Bone marrow (tissue), 2 donors: Measurements from ENCODE around the gene SLC39A8.
"Not testable (repeated sequence)": the region's sequence is repeated elsewhere in the genome, so short reads cannot be mapped to it uniquely, and the experiment has no call there.

ENCODE experiments used
- DNase-seq, 2 donors: peaks; one replicate each; lab custom pipeline; 2025; lab: John Stamatoyannopoulos, UW

SLC39A8 gene

GRCh38 chr4:102299354-102300107, 45.8 kb downstream of the SLC39A8 start:
- no peak for DNase-seq

- no peak for DNase-seq
Observed at GRCh38 chr4:102298716-102299115, 46.6 kb downstream of the SLC39A8 start.

GRCh38 chr4:102295153-102295862, 50.0 kb downstream of the SLC39A8 start:
- no peak for DNase-seq

GRCh38 chr4:102288497-102288896, 56.8 kb downstream of the SLC39A8 start:
- no peak for DNase-seq

GRCh38 chr4:102285831-102286230, 59.5 kb downstream of the SLC39A8 start:
- no peak for DNase-seq

GRCh38 chr4:102281171-102281839, 64.0 kb downstream of the SLC39A8 start:
- DNase-seq, result no peak

GRCh38 chr4:102273317-102273716, 72.0 kb downstream of the SLC39A8 start:
- not testable (repeated sequence) for DNase-seq

GRCh38 chr4:102272318-102272717, 73.0 kb downstream of the SLC39A8 start:
- no peak for DNase-seq

GRCh38 chr4:102268355-102268754, 76.9 kb downstream of the SLC39A8 start:
- no peak for DNase-seq

- no peak for DNase-seq
Observed at GRCh38 chr4:102263024-102263787, 82.1 kb downstream of the SLC39A8 start.

GRCh38 chr4:102259702-102260101, 85.6 kb downstream of the SLC39A8 start:
- DNase-seq, result no peak

GRCh38 chr4:102259081-102259480, 86.2 kb downstream of the SLC39A8 start:
- no peak for DNase-seq

GRCh38 chr4:102256321-102256720, 89.0 kb downstream of the SLC39A8 start:
- no peak for DNase-seq

GRCh38 chr4:102253860-102254259, 91.4 kb downstream of the SLC39A8 start:
- DNase-seq, result no peak

- DNase-seq, result no peak
Observed at GRCh38 chr4:102252171-102252570, 93.1 kb downstream of the SLC39A8 start.

- DNase-seq, result no peak
Observed at GRCh38 chr4:102250341-102250740, 94.9 kb downstream of the SLC39A8 start.

- DNase-seq, result no peak
Observed at GRCh38 chr4:102247041-102247440, 98.2 kb downstream of the SLC39A8 start.

- no peak for DNase-seq
Observed at GRCh38 chr4:102246416-102246815, 98.9 kb downstream of the SLC39A8 start.

- DNase-seq, result no peak
Observed at GRCh38 chr4:102244878-102245535, 100.3 kb downstream of the SLC39A8 start.

- not testable (repeated sequence) for DNase-seq
Observed at GRCh38 chr4:102243296-102243695, 102.0 kb downstream of the SLC39A8 start.

GRCh38 chr4:102234243-102234838, 110.9 kb downstream of the SLC39A8 start:
- DNase-seq, result no peak
